A549 (cell line): ENCODE data around the gene AUTS2. TPM values are rescaled to one million over a fixed set of nuclear protein-coding genes. Genes with fewer than 3 reads are reported as not detected.

ENCODE experiments used
- ATAC-seq, 2 experiments: fragments of 200-7000 bp in 1 of 2; fragments of >200 bp in 1 of 2; cut with Nextera tagmentation in 1 of 2; cut with Tn5 transposase in 1 of 2; 3 replicates each; pipeline versions ENCODE4 v1.8.0 to v1.9.1; 2018 to 2020; ENCODE audit warnings: mild to moderate bottlenecking in 1 of 2, moderate library complexity in 1 of 2
- CTCF ChIA-PET: fragments of 300-600 bp; sonication (Branson Sonifier 250); formaldehyde crosslinking; extraction: SDS; loops from one replicate; lab custom pipeline; 2021; ENCODE audit warnings: antibody characterized with exemption, inconsistent platforms; lab: Yijun Ruan, JAX
- POLR2A ChIA-PET: fragments of 350-600 bp; formaldehyde crosslinking; extraction: SDS; loops from one replicate; lab custom pipeline; 2021; ENCODE audit warnings: antibody characterized with exemption, inconsistent platforms; lab: Yijun Ruan, JAX
- DNase-seq, 2 experiments: peaks; one replicate each; pipeline versions ENCODE4 v3.0.0 to v3.0.0-alpha.2; 2011 to 2016; ENCODE audit warnings: low read depth in 1 of 2, low spot score in 1 of 2
- FAIRE-seq: peaks from 2 replicates; lab custom pipeline; 2011; peaks lifted over from hg19 to GRCh38; lab: Jason Lieb, UNC
- H3K27ac ChIP-seq, 2 experiments: fragments of >200 bp; sonication (Bioruptor Twin); formaldehyde crosslinking; 3 replicates each; pipeline ENCODE4 v1.5.1; 2016 to 2017
- H3K4me1 ChIP-seq: fragments of >200 bp; sonication (Bioruptor Twin); formaldehyde crosslinking; 3 replicates; pipeline ENCODE4 v1.6.1; 2016
- H3K4me2 ChIP-seq: fragments of >200 bp; sonication (Bioruptor Twin); formaldehyde crosslinking; 3 replicates; pipeline ENCODE4 v1.6.1; 2016
- H3K4me3 ChIP-seq: fragments of >200 bp; sonication (Bioruptor Twin); formaldehyde crosslinking; 3 replicates; pipeline ENCODE4 v1.5.1; 2016
- H3K9me3 ChIP-seq: fragments of >200 bp; sonication (Bioruptor Twin); formaldehyde crosslinking; 3 replicates; pipeline ENCODE4 v1.6.1; 2016
- ATOH8 ChIP-seq: fragments of 250-450 bp; sonication (Bioruptor Pico); IDR thresholded peaks from 2 replicates; pipeline ENCODE4 v1.5.0; 2020; ENCODE audit warnings: low read depth, mild to moderate bottlenecking, moderate library complexity
- BCL3 ChIP-seq: fragments of >200 bp; sonication (Bioruptor Twin); formaldehyde crosslinking; IDR thresholded peaks from 3 replicates; pipeline ENCODE4 v1.6.1; 2016
- BHLHE40 ChIP-seq: IDR thresholded peaks from 2 replicates; pipeline ENCODE4 v1.6.1; 2012; ENCODE audit warnings: low read depth, low read length, inconsistent platforms
- CBX2 ChIP-seq: fragments of 200-600 bp; sonication (generic); IDR thresholded peaks from 2 replicates; pipeline ENCODE4 v1.6.1; 2016; ENCODE audit warnings: low read depth, mild to moderate bottlenecking, borderline replicate concordance
- CEBPB ChIP-seq, 2 experiments: fragments of >200 bp in 1 of 2; sonication (Bioruptor Twin) in 1 of 2; formaldehyde crosslinking in 1 of 2; IDR thresholded peaks; 2 replicates each; pipeline ENCODE4 v1.6.1; 2012 to 2016
- CHD4 ChIP-seq: fragments of 200-600 bp; sonication (generic); IDR thresholded peaks from 2 replicates; pipeline ENCODE4 v1.6.1; 2016; ENCODE audit warnings: antibody characterized with exemption, mild to moderate bottlenecking, borderline replicate concordance
- E2F6 ChIP-seq: IDR thresholded peaks from 2 replicates; pipeline ENCODE4 v1.6.1; 2012; ENCODE audit warnings: low read depth, borderline replicate concordance
- EHF ChIP-seq: fragments of 250-450 bp; sonication (Bioruptor Pico); IDR thresholded peaks from 2 replicates; pipeline ENCODE4 v1.5.0; 2020; ENCODE audit warnings: mild to moderate bottlenecking
- EHMT2 ChIP-seq: fragments of 200-600 bp; sonication (generic); IDR thresholded peaks from 2 replicates; pipeline ENCODE4 v1.6.1; 2016; ENCODE audit warnings: antibody characterized with exemption, low read depth, mild to moderate bottlenecking, moderate library complexity
- ESRRA ChIP-seq: fragments of 150-350 bp; IDR thresholded peaks from 2 replicates; pipeline ENCODE4 v1.6.1; 2014; ENCODE audit warnings: mild to moderate bottlenecking, low read length, borderline replicate concordance
- FOSB ChIP-seq: fragments of 250-450 bp; sonication (Bioruptor Pico); IDR thresholded peaks from 2 replicates; pipeline ENCODE4 v1.5.0; 2020; ENCODE audit warnings: mild to moderate bottlenecking, moderate library complexity
- GATA3 ChIP-seq: IDR thresholded peaks from 2 replicates; pipeline ENCODE4 v1.6.1; 2012; ENCODE audit warnings: borderline replicate concordance
- HES2 ChIP-seq: fragments of >200 bp; sonication (Bioruptor Twin); formaldehyde crosslinking; IDR thresholded peaks from 2 replicates; pipeline ENCODE4 v1.6.1; 2016
- HEYL ChIP-seq: fragments of 250-450 bp; sonication (Bioruptor Pico); IDR thresholded peaks from 2 replicates; pipeline ENCODE4 v1.8.0; 2021; ENCODE audit warnings: mild to moderate bottlenecking, moderate library complexity
- HOXB5 ChIP-seq: fragments of 250-450 bp; sonication (Bioruptor Pico); IDR thresholded peaks from 2 replicates; pipeline ENCODE4 v1.5.0; 2020; ENCODE audit warnings: mild to moderate bottlenecking, moderate library complexity
- JUN ChIP-seq, 2 experiments: fragments of >200 bp; sonication (Bioruptor Twin); formaldehyde crosslinking; IDR thresholded peaks; 2 replicates in 1 of 2; 3 replicates in 1 of 2; pipeline ENCODE4 v1.6.1; 2016 to 2017
- JUNB ChIP-seq: fragments of >200 bp; sonication (Bioruptor Twin); formaldehyde crosslinking; IDR thresholded peaks from 2 replicates; pipeline ENCODE4 v1.6.1; 2016
- KDM1A ChIP-seq: fragments of 200-600 bp; sonication (generic); IDR thresholded peaks from 2 replicates; pipeline ENCODE4 v1.6.1; 2016; ENCODE audit warnings: low read depth, mild to moderate bottlenecking
- MAFK ChIP-seq: fragments of 450-650 bp; IDR thresholded peaks from 2 replicates; pipeline ENCODE4 v1.6.1; 2014; ENCODE audit not compliant: partially characterized antibody
- MYC ChIP-seq: IDR thresholded peaks from 2 replicates; pipeline ENCODE4 v1.6.1; 2012; ENCODE audit warnings: mild to moderate bottlenecking, inconsistent platforms, low read length, improper control_type of control experiment, borderline replicate concordance
- NPAS2 ChIP-seq: fragments of 250-450 bp; sonication (Bioruptor Pico); IDR thresholded peaks from 2 replicates; pipeline ENCODE4 v1.8.0; 2022; ENCODE audit warnings: mild to moderate bottlenecking, moderate library complexity, borderline replicate concordance
- NR3C1 ChIP-seq: fragments of >200 bp; sonication (Bioruptor Twin); formaldehyde crosslinking; IDR thresholded peaks from 3 replicates; pipeline ENCODE4 v1.6.1; 2017
- PHF8 ChIP-seq: fragments of 200-600 bp; sonication (generic); IDR thresholded peaks from 2 replicates; pipeline ENCODE4 v1.6.1; 2016; ENCODE audit warnings: low read depth, mild to moderate bottlenecking, antibody characterized with exemption, moderate library complexity, borderline replicate concordance
- RAD21 ChIP-seq, 2 experiments: fragments of >200 bp in 1 of 2; sonication (Bioruptor Twin) in 1 of 2; formaldehyde crosslinking in 1 of 2; IDR thresholded peaks in 1 of 2; conservative IDR thresholded peaks in 1 of 2; 2 replicates in 1 of 2; 3 replicates in 1 of 2; pipeline ENCODE4 v1.6.1; 2012 to 2018; ENCODE audit warnings: inconsistent platforms in 1 of 2
- RFX5 ChIP-seq: fragments of 450-650 bp; IDR thresholded peaks from 2 replicates; pipeline ENCODE4 v1.7.1; 2014; ENCODE audit warnings: antibody characterized with exemption, mild to moderate bottlenecking, moderate library complexity
- SMC3 ChIP-seq: fragments of >200 bp; sonication (Bioruptor Twin); formaldehyde crosslinking; IDR thresholded peaks from 3 replicates; pipeline ENCODE4 v1.6.1; 2018; ENCODE audit warnings: inconsistent platforms
- TP53 ChIP-seq: fragments of 250-450 bp; sonication (Bioruptor Pico); IDR thresholded peaks from 2 replicates; pipeline ENCODE4 v1.5.0; 2021; ENCODE audit warnings: mild to moderate bottlenecking, moderate library complexity
- ZFP36 ChIP-seq: fragments of 450-650 bp; IDR thresholded peaks from 2 replicates; pipeline ENCODE4 v1.6.1; 2014; ENCODE audit warnings: borderline replicate concordance; ENCODE audit not compliant: partially characterized antibody
- ZNF302 ChIP-seq: fragments of 250-450 bp; sonication (Bioruptor Pico); IDR thresholded peaks from 2 replicates; pipeline ENCODE4 v1.9.0; 2021; ENCODE audit warnings: inconsistent platforms, mild to moderate bottlenecking, moderate library complexity
- ZSCAN20 ChIP-seq: fragments of 250-450 bp; sonication (Bioruptor Pico); IDR thresholded peaks from 2 replicates; pipeline ENCODE4 v1.8.0; 2022; ENCODE audit warnings: mild to moderate bottlenecking, moderate library complexity
- WGBS: methylation state at CpG from one replicate; pipeline ENCODE4 v1.1.6; 2017; ENCODE audit errors: missing lambda C conversion rate; 5-methylcytosine and 5-hydroxymethylcytosine counted together
- polyA plus RNA-seq, 4 experiments: library from polyadenylated mRNA; depleted of rRNA in 3 of 4; stranded (reverse); fragments of >200 nt; fragmentation: RNase III in 1 of 4; extraction: RNeasy Plus Mini Kit Qiagen cat#74134 plus additional on column Dnase treatment in 1 of 4; gene quantifications; 2 replicates in 3 of 4; 3 replicates in 1 of 4; pipeline ENCODE4 v1.2.3, GENCODE V29; 2011 to 2017
- TF ChIP-seq, protein P1 (sequence below): IDR thresholded peaks from 2 replicates; pipeline ENCODE4 v1.6.1; 2012
- TF ChIP-seq, protein P2 (sequence below): fragments of 450-650 bp; IDR thresholded peaks from 2 replicates; pipeline ENCODE4 v1.6.1; 2014; ENCODE audit warnings: antibody characterized with exemption
- TF ChIP-seq, protein P3 (sequence below): fragments of 150-350 bp; IDR thresholded peaks from 2 replicates; pipeline ENCODE4 v1.6.1; 2014; ENCODE audit warnings: low read depth, mild to moderate bottlenecking, low read length

AUTS2 gene
- polyA plus RNA-seq, 2 of the 4 experiments (the other 2 are of a cell fraction): 1.6 to 3.6 TPM

DNA sequence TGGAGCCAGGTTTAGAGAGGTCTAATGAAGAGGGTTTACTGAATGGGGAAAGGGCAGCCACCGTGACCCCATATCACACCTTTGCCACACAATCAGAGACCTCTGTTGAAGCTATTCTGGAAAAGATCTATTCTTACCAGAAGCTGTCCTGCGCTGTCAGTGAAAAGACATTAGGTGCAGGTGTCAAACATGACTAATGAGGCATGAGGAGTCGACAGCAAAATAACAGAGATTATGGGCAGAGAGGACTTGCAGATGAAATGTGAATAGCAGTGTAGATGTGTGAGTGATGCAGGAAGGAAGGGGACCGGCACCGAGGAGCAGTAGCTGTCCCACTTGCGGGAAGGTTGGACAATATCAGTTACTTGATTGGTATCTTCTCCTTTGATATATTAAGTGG, 906.0 kb downstream of the AUTS2 start:
- ATAC-seq: no peak
- H3K4me3 ChIP-seq: no peak overlapping the region
- TF ChIP-seq MAFK: no peak
- TF ChIP-seq FOSB (CRISPR knock-in tag): no peak
- no peak for TF ChIP-seq E2F6
- no peak for TF ChIP-seq MYC
- TF ChIP-seq SMC3: no peak
- no peak for TF ChIP-seq PHF8
- no peak for TF ChIP-seq CEBPB (IDR thresholded peaks at IDR 0.05)
- no peak for TF ChIP-seq BHLHE40
- 26% methylated on average over 6 of the region's 6 CpGs for WGBS
- H3K9me3 ChIP-seq: no peaks in the 10 kb centered on the region
- no peaks in the 10 kb centered on the region for H3K4me1 ChIP-seq
- FAIRE-seq: no peak
- ChIA-PET POLR2A (no interaction called here), CTCF (no interaction called here)
- no peak for DNase-seq
- H3K4me2 ChIP-seq: no peak overlapping the region
- no peak overlapping the region for H3K27ac ChIP-seq

GRCh38 chr7:70505468-70505867, 907.2 kb downstream of the AUTS2 start:
- ChIA-PET CTCF (no interaction called here), POLR2A (no interaction called here)
- FAIRE-seq (no peak), DNase-seq (no peak), ATAC-seq (no peak)
- Histone ChIP-seq H3K4me2 (no peak overlapping the region), H3K4me3 (no peak overlapping the region), H3K9me3 (no peaks in the 10 kb centered on the region), H3K27ac (no peak overlapping the region), H3K4me1 (no peaks in the 10 kb centered on the region)
- TF ChIP-seq ZSCAN20 (CRISPR knock-in tag) (no peak), GATA3 (no peak), JUNB (no peak), RAD21 (conservative IDR thresholded peaks at IDR 0.05 in 1 of 2, IDR thresholded peaks at IDR 0.05 in 1 of 2) (no peak), SMC3 (no peak), CBX2 (no peak), MAFK (no peak), NPAS2 (CRISPR knock-in tag) (no peak), ATOH8 (CRISPR knock-in tag) (no peak), HES2 (no peak), KDM1A (no peak), CEBPB (IDR thresholded peaks at IDR 0.05) (no peak)
- TF ChIP-seq, protein P1, sequence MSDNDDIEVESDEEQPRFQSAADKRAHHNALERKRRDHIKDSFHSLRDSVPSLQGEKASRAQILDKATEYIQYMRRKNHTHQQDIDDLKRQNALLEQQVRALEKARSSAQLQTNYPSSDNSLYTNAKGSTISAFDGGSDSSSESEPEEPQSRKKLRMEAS: no peak
- TF ChIP-seq, protein P2, sequence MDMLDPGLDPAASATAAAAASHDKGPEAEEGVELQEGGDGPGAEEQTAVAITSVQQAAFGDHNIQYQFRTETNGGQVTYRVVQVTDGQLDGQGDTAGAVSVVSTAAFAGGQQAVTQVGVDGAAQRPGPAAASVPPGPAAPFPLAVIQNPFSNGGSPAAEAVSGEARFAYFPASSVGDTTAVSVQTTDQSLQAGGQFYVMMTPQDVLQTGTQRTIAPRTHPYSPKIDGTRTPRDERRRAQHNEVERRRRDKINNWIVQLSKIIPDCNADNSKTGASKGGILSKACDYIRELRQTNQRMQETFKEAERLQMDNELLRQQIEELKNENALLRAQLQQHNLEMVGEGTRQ: no peak
- TF ChIP-seq, protein P3, sequence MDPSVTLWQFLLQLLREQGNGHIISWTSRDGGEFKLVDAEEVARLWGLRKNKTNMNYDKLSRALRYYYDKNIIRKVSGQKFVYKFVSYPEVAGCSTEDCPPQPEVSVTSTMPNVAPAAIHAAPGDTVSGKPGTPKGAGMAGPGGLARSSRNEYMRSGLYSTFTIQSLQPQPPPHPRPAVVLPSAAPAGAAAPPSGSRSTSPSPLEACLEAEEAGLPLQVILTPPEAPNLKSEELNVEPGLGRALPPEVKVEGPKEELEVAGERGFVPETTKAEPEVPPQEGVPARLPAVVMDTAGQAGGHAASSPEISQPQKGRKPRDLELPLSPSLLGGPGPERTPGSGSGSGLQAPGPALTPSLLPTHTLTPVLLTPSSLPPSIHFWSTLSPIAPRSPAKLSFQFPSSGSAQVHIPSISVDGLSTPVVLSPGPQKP: no peak
- 28% methylated on average over 6 of the region's 6 CpGs for WGBS

DNA sequence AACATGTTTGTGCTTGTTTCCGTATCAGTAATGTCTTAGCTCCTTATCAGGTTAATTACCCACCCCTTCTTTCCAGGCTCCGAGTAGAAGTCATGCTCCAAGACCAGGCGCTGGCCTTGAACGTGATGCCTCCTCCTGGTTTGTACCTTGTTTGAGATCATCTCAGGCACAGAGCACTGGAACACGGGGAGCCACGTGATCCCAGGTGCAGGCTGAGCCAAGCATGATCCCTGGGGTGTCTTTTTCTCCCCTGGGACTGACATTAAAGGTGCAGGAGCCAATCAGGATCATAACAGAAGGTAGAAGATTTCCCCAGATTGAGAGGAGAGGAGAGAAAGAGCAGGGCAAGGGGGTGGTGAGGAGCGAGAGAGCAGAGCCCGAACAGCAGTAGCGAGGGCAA, 907.6 kb downstream of the AUTS2 start:
- H3K4me3 ChIP-seq: no peak overlapping the region
- 30% methylated on average over 9 of the region's 9 CpGs for WGBS
- H3K9me3 ChIP-seq: no peaks in the 10 kb centered on the region
- POLR2A ChIA-PET: no interaction called here
- no peak overlapping the region for H3K4me2 ChIP-seq
- H3K27ac ChIP-seq: no peak overlapping the region
- no peak for FAIRE-seq
- CTCF ChIA-PET: no interaction called here
- no peaks in the 10 kb centered on the region for H3K4me1 ChIP-seq
- no peak for ATAC-seq
- no peak for DNase-seq
- TF ChIP-seq NPAS2 (CRISPR knock-in tag) (no peak), CBX2 (no peak), EHF (CRISPR knock-in tag) (no peak), TP53 (CRISPR knock-in tag) (no peak), BCL3 (no peak), ESRRA (no peak), HEYL (no peak), CHD4 (no peak), ZFP36 (no peak), ZNF302 (CRISPR knock-in tag) (no peak), NR3C1 (no peak), RFX5 (no peak), HOXB5 (CRISPR knock-in tag) (no peak), EHMT2 (no peak), MYC (no peak), JUN (IDR thresholded peaks at IDR 0.05) (no peak), ZSCAN20 (CRISPR knock-in tag) (no peak)
